GM12873 (cell line): ENCODE data around the gene TUBB1.

Experiments
- TF ChIP-seq, protein P1 (sequence below): IDR thresholded peaks from 2 replicates; pipeline ENCODE4 v1.5.1; 2012; ENCODE audit warnings: low read depth, mild to moderate bottlenecking, moderate library complexity, low read length, control low read depth; ENCODE audit not compliant: insufficient read depth; ENCODE audit errors: missing control alignments

TUBB1 gene

GRCh38 chr20:59074456-59074855, 55.2 kb downstream of the TUBB1 start:
- TF ChIP-seq, protein P1, sequence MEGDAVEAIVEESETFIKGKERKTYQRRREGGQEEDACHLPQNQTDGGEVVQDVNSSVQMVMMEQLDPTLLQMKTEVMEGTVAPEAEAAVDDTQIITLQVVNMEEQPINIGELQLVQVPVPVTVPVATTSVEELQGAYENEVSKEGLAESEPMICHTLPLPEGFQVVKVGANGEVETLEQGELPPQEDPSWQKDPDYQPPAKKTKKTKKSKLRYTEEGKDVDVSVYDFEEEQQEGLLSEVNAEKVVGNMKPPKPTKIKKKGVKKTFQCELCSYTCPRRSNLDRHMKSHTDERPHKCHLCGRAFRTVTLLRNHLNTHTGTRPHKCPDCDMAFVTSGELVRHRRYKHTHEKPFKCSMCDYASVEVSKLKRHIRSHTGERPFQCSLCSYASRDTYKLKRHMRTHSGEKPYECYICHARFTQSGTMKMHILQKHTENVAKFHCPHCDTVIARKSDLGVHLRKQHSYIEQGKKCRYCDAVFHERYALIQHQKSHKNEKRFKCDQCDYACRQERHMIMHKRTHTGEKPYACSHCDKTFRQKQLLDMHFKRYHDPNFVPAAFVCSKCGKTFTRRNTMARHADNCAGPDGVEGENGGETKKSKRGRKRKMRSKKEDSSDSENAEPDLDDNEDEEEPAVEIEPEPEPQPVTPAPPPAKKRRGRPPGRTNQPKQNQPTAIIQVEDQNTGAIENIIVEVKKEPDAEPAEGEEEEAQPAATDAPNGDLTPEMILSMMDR: no peak

- TF ChIP-seq, protein P1: no peak
Observed at GRCh38 chr20:59075934-59076508, 56.8 kb downstream of the TUBB1 start.
